PC-9 (cell line): ENCODE results near the gene LEFTY1. TPM values are rescaled to one million over a fixed set of nuclear protein-coding genes. Genes with fewer than 3 reads are reported as not detected.
"Not testable (repeated sequence)": the region's sequence is repeated elsewhere in the genome, so short reads cannot be mapped to it uniquely, and the experiment has no call there.

Experiments used
- BruUV-seq: library from RNA; stranded (reverse); fragments of 400-500 nt; replicated peaks from 2 replicates; lab custom pipeline; 2021; lab: Mats Ljungman, UMichigan
- CTCF ChIA-PET: fragments of 300-600 bp; sonication (Branson Sonifier 250); formaldehyde crosslinking; loops from one replicate; lab custom pipeline; 2022; ENCODE audit warnings: antibody characterized with exemption; lab: Charles Lee
- POLR2A ChIA-PET: fragments of 300-600 bp; sonication (Branson Sonifier 250); formaldehyde crosslinking; loops from one replicate; lab custom pipeline; 2022; ENCODE audit warnings: antibody characterized with exemption; ENCODE audit not compliant: unreplicated experiment; lab: Charles Lee
- DNase-seq, 2 experiments: peaks; one replicate each; pipeline versions ENCODE4 v3.0.0 to v3.0.0-alpha.2; 2015 to 2022; ENCODE audit warnings: mixed read lengths in 1 of 2
- H2AFZ ChIP-seq: fragments of 200-600 bp; sonication (generic); 2 replicates; pipeline ENCODE4 v1.8.1; 2017; ENCODE audit warnings: antibody characterized with exemption
- H3F3A ChIP-seq: fragments of 200-600 bp; sonication (generic); 2 replicates; pipeline ENCODE4 v1.8.1; 2017; ENCODE audit warnings: antibody characterized with exemption, mild to moderate bottlenecking, low read depth; ENCODE audit not compliant: insufficient read depth
- H3K27ac ChIP-seq: fragments of 200-600 bp; sonication (generic); 2 replicates; pipeline ENCODE4 v1.6.1; 2016; ENCODE audit warnings: mixed run types
- H3K27me3 ChIP-seq: fragments of 200-600 bp; sonication (generic); 2 replicates; pipeline ENCODE4 v1.6.1; 2016; ENCODE audit warnings: low read depth, mixed run types; ENCODE audit not compliant: insufficient read depth
- H3K36me3 ChIP-seq: fragments of 200-600 bp; sonication (generic); 2 replicates; pipeline ENCODE4 v1.6.1; 2016; ENCODE audit warnings: low read depth, mixed run types
- H3K4me1 ChIP-seq: fragments of 200-600 bp; sonication (generic); replicated peaks from 2 replicates; pipeline ENCODE4 v1.6.1; 2016; ENCODE audit warnings: mixed run types; ENCODE audit not compliant: insufficient read depth
- H3K4me2 ChIP-seq: fragments of 200-600 bp; sonication (generic); 2 replicates; pipeline ENCODE4 v1.6.1; 2017; ENCODE audit warnings: mixed run types
- H3K4me3 ChIP-seq: fragments of 200-600 bp; sonication (generic); 2 replicates; pipeline ENCODE4 v1.6.1; 2016; ENCODE audit warnings: mixed run types
- H3K79me2 ChIP-seq: fragments of 200-600 bp; sonication (generic); 2 replicates; pipeline ENCODE4 v1.6.1; 2017; ENCODE audit warnings: low read depth, mixed run types
- H3K9me2 ChIP-seq: fragments of 200-600 bp; sonication (generic); 2 replicates; pipeline ENCODE4 v1.8.1; 2017; ENCODE audit warnings: mild to moderate bottlenecking; ENCODE audit not compliant: insufficient read depth
- H3K9me3 ChIP-seq: fragments of 200-600 bp; sonication (generic); 2 replicates; pipeline ENCODE4 v1.8.1; 2016; ENCODE audit warnings: low read depth; ENCODE audit not compliant: insufficient read depth
- H4K20me1 ChIP-seq: fragments of 200-600 bp; sonication (generic); 2 replicates; pipeline ENCODE4 v1.8.1; 2017; ENCODE audit not compliant: insufficient read depth
- EZH2 ChIP-seq: fragments of 200-600 bp; sonication (generic); IDR thresholded peaks from 2 replicates; pipeline ENCODE4 v1.8.0; 2017; ENCODE audit warnings: antibody characterized with exemption, low read depth
- intact Hi-C: fragments of 100-400 bp; cut with micrococcal nuclease; formaldehyde crosslinking; loops from one replicate; pipeline ENCODE4 v1.10.0; 2022; ENCODE audit not compliant: unreplicated experiment
- total RNA-seq: library from RNA; stranded (reverse); gene quantifications from 2 replicates; pipeline ENCODE4 v1.2.3, GENCODE V29; 2021
- TF ChIP-seq, protein P1 (sequence below): fragments of 200-600 bp; sonication (generic); conservative IDR thresholded peaks from 2 replicates; pipeline ENCODE4 v1.6.1; 2017; ENCODE audit warnings: mixed run types, antibody characterized with exemption, mild to moderate bottlenecking, moderate library complexity

Gene LEFTY1
- total RNA-seq, 1 experiment from 2014 or later = not detected

DNA sequence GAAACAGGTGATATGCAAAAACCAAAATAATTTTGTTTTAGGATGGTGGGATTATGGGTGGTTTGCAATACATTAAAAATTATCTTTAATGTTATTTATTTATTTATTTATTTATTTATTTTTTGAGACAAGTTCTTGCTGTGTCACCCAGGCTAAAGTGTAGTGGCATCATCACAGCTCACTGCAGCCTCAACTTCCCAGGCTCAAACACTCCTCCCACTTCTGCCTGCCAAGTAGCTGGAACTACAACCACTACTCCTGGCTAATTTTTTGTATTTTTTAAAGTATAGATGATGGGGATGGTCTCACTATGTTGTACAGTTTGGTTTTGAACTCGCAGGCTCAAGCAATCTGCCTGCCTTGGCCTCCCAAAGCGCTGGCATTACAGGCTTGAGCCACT lies 41.6 kb upstream of the LEFTY1 start:
- intact Hi-C loops = no loop called here
- POLR2A ChIA-PET = no interaction called here
- Histone ChIP-seq H3K36me3 (no peaks in the 10 kb centered on the region), H3F3A (0 out of 2 replicates have a peak, but pooled peaks cover 11% of the 10 kb centered on the region), H3K4me2 (no peak overlapping the region), H3K9me3 (no peaks in the 10 kb centered on the region), H3K4me3 (no peak overlapping the region), H2AFZ (no peak overlapping the region), H3K27ac (no peak overlapping the region), H3K27me3 (no peaks in the 10 kb centered on the region), H3K9me2 (no peaks in the 10 kb centered on the region), H4K20me1 (no peaks in the 10 kb centered on the region), H3K79me2 (no peaks in the 10 kb centered on the region), H3K4me1 (no peaks in the 10 kb centered on the region)
- CTCF ChIA-PET = interaction anchor here (0.7 kb wide), 1 partner anchor 588 kb away, joined by 12 read pairs; no protein-coding TSS in a partner anchor
- TF ChIP-seq EZH2 = no peak
- TF ChIP-seq, protein P1, sequence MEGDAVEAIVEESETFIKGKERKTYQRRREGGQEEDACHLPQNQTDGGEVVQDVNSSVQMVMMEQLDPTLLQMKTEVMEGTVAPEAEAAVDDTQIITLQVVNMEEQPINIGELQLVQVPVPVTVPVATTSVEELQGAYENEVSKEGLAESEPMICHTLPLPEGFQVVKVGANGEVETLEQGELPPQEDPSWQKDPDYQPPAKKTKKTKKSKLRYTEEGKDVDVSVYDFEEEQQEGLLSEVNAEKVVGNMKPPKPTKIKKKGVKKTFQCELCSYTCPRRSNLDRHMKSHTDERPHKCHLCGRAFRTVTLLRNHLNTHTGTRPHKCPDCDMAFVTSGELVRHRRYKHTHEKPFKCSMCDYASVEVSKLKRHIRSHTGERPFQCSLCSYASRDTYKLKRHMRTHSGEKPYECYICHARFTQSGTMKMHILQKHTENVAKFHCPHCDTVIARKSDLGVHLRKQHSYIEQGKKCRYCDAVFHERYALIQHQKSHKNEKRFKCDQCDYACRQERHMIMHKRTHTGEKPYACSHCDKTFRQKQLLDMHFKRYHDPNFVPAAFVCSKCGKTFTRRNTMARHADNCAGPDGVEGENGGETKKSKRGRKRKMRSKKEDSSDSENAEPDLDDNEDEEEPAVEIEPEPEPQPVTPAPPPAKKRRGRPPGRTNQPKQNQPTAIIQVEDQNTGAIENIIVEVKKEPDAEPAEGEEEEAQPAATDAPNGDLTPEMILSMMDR = no peak
- BruUV-seq = no TSS peak
- no peak for DNase-seq

DNA sequence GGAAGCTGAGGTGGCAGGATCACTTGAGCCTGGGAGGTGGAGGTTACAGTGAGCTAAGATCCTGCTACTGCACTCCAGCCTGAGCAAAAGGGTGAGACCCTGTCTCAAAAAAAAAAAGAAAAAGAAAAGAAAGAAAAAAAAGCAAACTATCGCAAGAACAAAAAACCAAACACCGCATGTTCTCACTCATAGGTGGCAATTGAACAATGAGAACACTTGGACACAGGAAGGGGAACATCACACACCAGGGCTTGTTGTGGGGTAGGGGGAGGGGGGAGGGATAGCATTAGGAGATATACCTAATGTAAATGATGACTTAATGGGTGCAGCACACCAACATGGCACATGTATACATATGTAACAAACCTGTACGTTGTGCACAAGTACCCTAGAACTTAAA lies 40.5 kb upstream of the LEFTY1 start:
- H3K9me3 ChIP-seq, H2AFZ ChIP-seq, POLR2A ChIA-PET, H3K79me2 ChIP-seq, intact Hi-C loops, BruUV-seq, H3K4me2 ChIP-seq, H3K27ac ChIP-seq, DNase-seq, H3K4me1 ChIP-seq, H3K36me3 ChIP-seq, CTCF ChIA-PET, H3K27me3 ChIP-seq, H3K4me3 ChIP-seq, H3F3A ChIP-seq, H3K9me2 ChIP-seq, H4K20me1 ChIP-seq: not testable (repeated sequence)

DNA sequence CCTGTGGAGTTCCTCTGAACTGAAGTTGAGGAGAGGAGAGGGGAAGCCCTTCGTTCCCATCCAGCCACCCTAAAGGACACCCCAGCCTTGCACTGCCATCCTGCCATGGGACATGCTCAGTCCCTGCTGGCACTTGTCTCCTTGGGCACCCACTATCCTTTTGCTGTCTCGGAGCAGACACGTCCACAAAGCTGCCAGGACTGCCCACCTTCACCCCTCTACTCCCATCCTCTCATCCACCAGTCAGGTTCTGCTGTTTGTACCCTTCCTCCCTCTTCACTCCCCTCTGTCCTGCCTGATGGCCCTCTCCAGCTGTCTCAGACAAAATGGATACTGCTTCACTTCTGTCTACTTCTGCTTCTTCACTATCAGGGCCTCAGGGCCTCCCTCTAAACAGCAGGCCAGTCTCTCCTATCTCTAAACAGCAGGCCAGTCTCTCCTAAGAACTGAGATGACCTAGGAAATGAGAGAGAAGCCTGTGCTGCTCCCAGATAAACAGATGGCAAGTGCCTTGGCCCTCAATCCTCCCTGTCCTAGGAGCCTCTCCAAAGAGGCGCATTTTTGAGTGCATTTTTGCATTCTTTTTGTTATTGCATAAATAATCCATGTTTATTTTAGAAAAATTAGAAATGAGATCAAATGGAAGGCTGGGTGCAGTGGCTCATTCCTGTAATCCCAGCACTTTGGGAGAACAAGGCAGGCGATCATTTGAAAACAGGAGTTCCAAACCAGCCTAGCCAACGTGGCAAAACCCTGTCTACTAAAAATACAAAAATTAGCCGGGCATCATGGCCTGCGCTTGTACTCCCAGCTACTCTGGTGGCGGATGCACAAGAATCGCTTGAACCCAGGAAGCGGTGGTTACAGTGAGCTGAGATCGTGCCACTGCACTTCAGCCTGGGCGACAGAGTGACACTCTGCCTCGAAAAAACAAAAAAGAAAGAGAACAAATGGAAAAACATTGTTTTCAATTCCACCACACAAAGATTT lies 39.5 kb upstream of the LEFTY1 start:
- Histone ChIP-seq H3K79me2 (peaks cover 5% of the 10 kb centered on the region), H3K9me3 (no peaks in the 10 kb centered on the region), H3F3A (0 out of 2 replicates have a peak, but pooled peaks cover 4% of the 10 kb centered on the region), H3K4me1 (no peaks in the 10 kb centered on the region; the same call in 1 of the 2 replicates), H3K27ac (no peak overlapping the region), H3K4me2 (no peak overlapping the region), H3K4me3 (no peak overlapping the region), H3K36me3 (no peaks in the 10 kb centered on the region), H2AFZ (peak overlapping the region; percentile 72), H4K20me1 (no peaks in the 10 kb centered on the region), H3K27me3 (no peaks in the 10 kb centered on the region), H3K9me2 (no peaks in the 10 kb centered on the region)
- intact Hi-C loops = no loop called here
- CTCF ChIA-PET = no interaction called here
- POLR2A ChIA-PET = interaction anchor here (0.6 kb wide), 1 partner anchor 44 kb away, joined by 3 read pairs; no protein-coding TSS in a partner anchor
- TF ChIP-seq, protein P1 = no peak
- TF ChIP-seq EZH2 = no peak
- no peak for DNase-seq
- BruUV-seq = no TSS peak
